Parathyroid adenoma (tissue), 2 donors: Measurements from ENCODE around the gene LRRN1.

Experiments used
- H2AFZ ChIP-seq: fragments of 300-600 bp; sonication (generic); one replicate; pipeline ENCODE4 v1.7.0; 2017; ENCODE audit warnings: antibody characterized with exemption, mild to moderate bottlenecking
- H3K27ac ChIP-seq: fragments of 300-600 bp; sonication (generic); one replicate; pipeline ENCODE4 v1.7.0; 2017
- H3K27me3 ChIP-seq: fragments of 300-600 bp; sonication (generic); one replicate; pipeline ENCODE4 v1.7.0; 2017; ENCODE audit warnings: low read length; ENCODE audit not compliant: control insufficient read depth, insufficient read depth
- H3K36me3 ChIP-seq: fragments of 300-600 bp; sonication (generic); one replicate; pipeline ENCODE4 v1.7.0; 2017; ENCODE audit warnings: low read length; ENCODE audit not compliant: control insufficient read depth, insufficient read depth
- H3K4me1 ChIP-seq: fragments of 300-600 bp; sonication (generic); one replicate; pipeline ENCODE4 v1.7.0; 2017; ENCODE audit warnings: control low read depth
- H3K4me2 ChIP-seq: fragments of 300-600 bp; sonication (generic); one replicate; pipeline ENCODE4 v1.7.0; 2017; ENCODE audit warnings: low read length
- H3K4me3 ChIP-seq: fragments of 300-600 bp; sonication (generic); one replicate; pipeline ENCODE4 v1.7.0; 2017; ENCODE audit warnings: low read depth, low read length
- H3K79me2 ChIP-seq: fragments of 300-600 bp; sonication (generic); one replicate; pipeline ENCODE4 v1.7.0; 2017; ENCODE audit warnings: control low read depth
- H3K9ac ChIP-seq: fragments of 300-600 bp; sonication (generic); one replicate; pipeline ENCODE4 v1.7.0; 2017; ENCODE audit warnings: mild to moderate bottlenecking
- H3K9me3 ChIP-seq: fragments of 300-600 bp; sonication (generic); one replicate; pipeline ENCODE4 v1.7.0; 2017; ENCODE audit warnings: low read length; ENCODE audit not compliant: control insufficient read depth
- CTCF ChIP-seq: fragments of 300-600 bp; sonication (generic); IDR thresholded peaks from one replicate; pipeline ENCODE4 v1.7.0; 2017; ENCODE audit warnings: antibody characterized with exemption, mild to moderate bottlenecking
- donor health status: primary hyperparathyroidism.

The LRRN1 gene

GRCh38 chr3:3802046-3802445 is 2.8 kb downstream of the LRRN1 start:
- Histone ChIP-seq H2AFZ (peak overlapping the region; percentile 16), H3K27ac (no peak overlapping the region), H3K9me3 (no peaks in the 10 kb centered on the region), H3K36me3 (no peaks in the 10 kb centered on the region), H3K9ac (no peak overlapping the region), H3K4me2 (no peak overlapping the region), H3K4me1 (peaks cover 2% of the 10 kb centered on the region), H3K79me2 (peaks cover 6% of the 10 kb centered on the region), H3K27me3 (no peaks in the 10 kb centered on the region), H3K4me3 (no peak overlapping the region)
- no peak for TF ChIP-seq CTCF

GRCh38 chr3:3804560-3804959 is 5.3 kb downstream of the LRRN1 start:
- H3K4me3 ChIP-seq = no peak overlapping the region
- H2AFZ ChIP-seq = no peak overlapping the region
- H3K27me3 ChIP-seq = no peaks in the 10 kb centered on the region
- H3K4me2 ChIP-seq = no peak overlapping the region
- no peak overlapping the region for H3K9ac ChIP-seq
- H3K27ac ChIP-seq = no peak overlapping the region
- no peak for TF ChIP-seq CTCF
- no peaks in the 10 kb centered on the region for H3K4me1 ChIP-seq
- H3K9me3 ChIP-seq = no peaks in the 10 kb centered on the region
- H3K79me2 ChIP-seq = peaks cover 16% of the 10 kb centered on the region
- H3K36me3 ChIP-seq = no peaks in the 10 kb centered on the region

GRCh38 chr3:3806092-3806491 is 6.9 kb downstream of the LRRN1 start:
- no peak for TF ChIP-seq CTCF
- Histone ChIP-seq H3K27ac (no peak overlapping the region), H3K36me3 (no peaks in the 10 kb centered on the region), H2AFZ (no peak overlapping the region), H3K9me3 (no peaks in the 10 kb centered on the region), H3K27me3 (no peaks in the 10 kb centered on the region), H3K4me2 (no peak overlapping the region), H3K79me2 (peaks cover 25% of the 10 kb centered on the region), H3K9ac (no peak overlapping the region), H3K4me1 (peaks cover 2% of the 10 kb centered on the region), H3K4me3 (no peak overlapping the region)

- no peak for TF ChIP-seq CTCF
- no peaks in the 10 kb centered on the region for H3K27me3 ChIP-seq
- no peak overlapping the region for H2AFZ ChIP-seq
- no peaks in the 10 kb centered on the region for H3K36me3 ChIP-seq
- H3K27ac ChIP-seq = no peak overlapping the region
- H3K79me2 ChIP-seq = peaks cover 25% of the 10 kb centered on the region
- H3K4me1 ChIP-seq = peaks cover 6% of the 10 kb centered on the region
- H3K4me3 ChIP-seq = no peak overlapping the region
- no peak overlapping the region for H3K4me2 ChIP-seq
- H3K9ac ChIP-seq = no peak overlapping the region
- H3K9me3 ChIP-seq = no peaks in the 10 kb centered on the region
These were observed 7.6 kb downstream of the LRRN1 start for GRCh38 chr3:3806856-3807255.

GRCh38 chr3:3813013-3813412 is 13.8 kb downstream of the LRRN1 start:
- Histone ChIP-seq H3K9ac (no peak overlapping the region), H3K4me2 (no peak overlapping the region), H3K4me1 (peaks cover 6% of the 10 kb centered on the region), H2AFZ (no peak overlapping the region), H3K79me2 (peaks cover 16% of the 10 kb centered on the region), H3K27ac (no peak overlapping the region), H3K36me3 (no peaks in the 10 kb centered on the region), H3K4me3 (no peak overlapping the region), H3K27me3 (no peaks in the 10 kb centered on the region), H3K9me3 (no peaks in the 10 kb centered on the region)
- TF ChIP-seq CTCF = no peak
